ENCODE measurements around the gene LRRTM2.
"Not testable (repeated sequence)": the region's sequence is repeated elsewhere in the genome, so short reads cannot be mapped to it uniquely, and the experiment has no call there.

Gene LRRTM2

DNA sequence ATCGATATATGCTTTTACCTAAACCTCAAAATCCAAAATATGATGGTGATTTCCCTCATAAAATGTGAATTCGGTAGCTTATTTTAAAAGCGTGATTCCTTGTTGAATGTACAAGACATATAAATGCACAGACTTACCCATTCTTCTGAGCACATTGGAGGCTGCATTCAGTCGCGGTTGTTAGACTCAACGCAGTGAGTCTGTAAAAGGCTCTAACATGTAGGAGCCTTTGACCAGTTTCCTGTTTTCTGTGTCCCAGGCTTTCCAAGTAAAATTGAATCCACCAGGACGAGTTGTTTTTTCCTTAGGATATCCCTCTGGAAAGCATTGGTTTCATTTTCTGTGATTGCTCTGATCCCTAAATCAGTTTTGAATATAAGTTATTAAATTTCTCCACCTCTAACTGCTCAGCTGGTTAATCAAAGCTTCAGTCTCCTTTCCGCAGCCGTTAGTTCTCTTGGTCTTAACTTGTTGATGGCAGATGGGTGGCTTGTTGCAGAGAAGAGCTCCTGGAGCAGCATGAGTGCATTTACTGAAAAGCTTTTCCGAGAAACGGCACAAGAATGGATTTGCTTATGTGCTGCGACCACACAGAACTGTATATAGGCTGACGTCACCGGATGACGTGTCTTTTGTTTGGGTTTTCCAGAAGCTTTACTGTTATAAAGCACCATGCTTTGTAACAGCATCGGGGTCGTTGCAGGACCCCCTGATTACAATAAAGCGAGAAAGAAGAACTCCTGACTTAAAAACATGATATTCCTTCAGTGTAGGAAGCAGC lies at the start of gene LRRTM2:
LRRTM2 (minus strand) TSS at position 565 of the 781 bp plus-strand sequence; CDS start at position 141, 424 bp downstream.
- DNase-seq (ENCODE audit: low spot score): peak; percentile 47

DNA sequence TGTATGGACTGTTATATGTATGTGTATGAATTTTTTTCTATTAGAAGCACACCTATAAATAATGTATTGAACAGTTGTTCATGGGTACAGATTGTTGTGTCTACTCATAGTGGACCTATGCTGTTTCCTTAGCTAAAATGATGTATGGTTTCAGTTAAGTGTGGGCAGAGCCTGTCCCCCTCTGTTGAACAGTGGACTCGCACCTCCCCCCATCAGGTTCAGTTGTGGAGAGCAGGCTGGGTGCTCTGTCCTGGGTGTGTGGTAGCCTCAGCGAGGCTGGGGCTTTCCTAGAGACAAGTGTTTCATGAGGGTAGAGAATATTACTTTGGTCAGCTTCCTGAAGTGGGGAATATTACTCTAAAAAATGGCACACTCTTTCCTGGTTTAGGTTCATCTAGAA lies 47.4 kb upstream of the LRRTM2 start:
- no peak for DNase-seq (ENCODE audit: low spot score)

GRCh38 chr5:138921362-138921761 lies 46.2 kb upstream of the LRRTM2 start:
- DNase-seq (ENCODE audit: low spot score): not testable (repeated sequence)

- no peak for DNase-seq (ENCODE audit: low spot score)
These were observed 45.0 kb upstream of the LRRTM2 start for GRCh38 chr5:138920181-138920580.

- DNase-seq (ENCODE audit: low spot score): no peak
These were observed 43.6 kb upstream of the LRRTM2 start for GRCh38 chr5:138918686-138919085.

GRCh38 chr5:138914338-138914737 lies 39.2 kb upstream of the LRRTM2 start:
- no peak for DNase-seq (ENCODE audit: low spot score)

GRCh38 chr5:138913773-138914172 lies 38.6 kb upstream of the LRRTM2 start:
- no peak for DNase-seq (ENCODE audit: low spot score)

DNA sequence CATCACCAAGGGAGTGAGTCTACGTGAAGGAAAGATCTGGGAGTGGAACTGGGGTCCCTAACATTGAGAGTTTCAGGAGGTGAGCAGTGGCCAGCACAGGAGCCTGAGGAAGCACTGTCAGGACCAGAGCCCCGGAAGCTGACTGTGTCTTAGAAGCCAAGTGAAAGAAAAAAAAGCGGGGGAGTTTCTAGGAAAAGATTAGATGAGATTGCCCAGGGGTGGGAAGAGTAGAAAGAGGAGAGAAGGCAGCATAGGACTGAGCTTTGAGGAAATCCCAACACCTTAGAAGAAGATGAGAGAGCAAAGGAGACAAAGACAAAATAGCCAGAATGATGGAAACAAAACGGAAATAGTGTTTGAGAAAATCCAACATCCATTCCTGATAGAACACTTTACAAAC lies 37.0 kb upstream of the LRRTM2 start:
- DNase-seq (ENCODE audit: low spot score): no peak

- DNase-seq (ENCODE audit: low spot score): peak; percentile 50
These were observed 36.3 kb upstream of the LRRTM2 start for GRCh38 chr5:138911441-138911840.

- no peak for DNase-seq (ENCODE audit: low spot score)
These were observed 35.5 kb upstream of the LRRTM2 start for GRCh38 chr5:138910546-138911185.

- no peak for DNase-seq (ENCODE audit: low spot score)
These were observed 34.6 kb upstream of the LRRTM2 start for GRCh38 chr5:138909734-138910133.

DNA sequence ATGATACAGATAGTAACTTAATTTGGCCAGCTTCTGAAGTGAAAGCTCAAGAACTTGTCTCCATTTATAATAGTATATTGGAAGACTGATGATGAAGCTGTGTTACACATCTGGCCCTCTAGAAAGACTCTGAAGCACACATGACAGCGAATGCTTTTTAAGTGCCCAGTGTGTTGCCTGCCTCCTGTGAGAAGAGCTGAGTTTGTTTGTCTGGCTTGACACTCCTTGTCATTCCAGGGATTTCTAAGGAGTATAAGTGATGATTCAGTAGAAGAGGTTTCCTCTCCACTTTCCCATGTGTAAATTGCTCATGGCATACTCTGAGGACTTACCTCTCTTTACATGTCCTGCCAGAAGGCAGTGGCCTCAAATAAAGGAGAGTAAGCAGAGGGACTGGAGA lies 30.4 kb upstream of the LRRTM2 start:
- peak; percentile 53 for DNase-seq (ENCODE audit: low spot score)

DNA sequence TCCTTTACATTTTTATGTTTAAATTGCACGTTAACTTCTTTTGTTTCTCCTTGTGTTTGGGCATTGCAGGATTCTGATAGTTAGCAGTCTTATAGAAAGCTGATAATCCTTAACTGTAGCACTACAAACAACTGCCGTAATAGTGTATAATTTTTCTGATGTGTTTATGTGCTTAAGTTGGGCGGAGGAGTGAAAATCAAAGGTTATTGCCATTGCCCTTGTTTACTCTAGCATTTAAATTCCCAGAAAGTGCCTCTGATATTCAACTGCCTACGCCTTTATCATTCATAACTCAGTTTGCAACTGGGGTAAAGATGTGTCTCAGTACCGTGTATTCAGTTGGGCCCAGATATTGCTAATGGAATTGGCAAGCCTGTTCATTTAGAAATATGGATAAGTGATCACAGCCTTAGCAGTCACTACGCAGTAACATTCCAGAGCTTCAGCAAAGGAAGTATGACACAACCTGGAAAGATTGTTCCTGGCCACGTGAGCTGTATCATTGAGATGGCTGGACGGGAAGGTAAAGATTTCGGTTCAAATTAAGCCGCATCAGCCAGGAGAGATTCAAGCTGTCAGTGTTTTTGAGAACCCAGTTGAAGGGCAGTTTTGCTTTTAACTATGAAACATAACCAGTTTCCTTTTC lies 28.1 kb upstream of the LRRTM2 start:
- DNase-seq (ENCODE audit: low spot score): peak; percentile 24

DNA sequence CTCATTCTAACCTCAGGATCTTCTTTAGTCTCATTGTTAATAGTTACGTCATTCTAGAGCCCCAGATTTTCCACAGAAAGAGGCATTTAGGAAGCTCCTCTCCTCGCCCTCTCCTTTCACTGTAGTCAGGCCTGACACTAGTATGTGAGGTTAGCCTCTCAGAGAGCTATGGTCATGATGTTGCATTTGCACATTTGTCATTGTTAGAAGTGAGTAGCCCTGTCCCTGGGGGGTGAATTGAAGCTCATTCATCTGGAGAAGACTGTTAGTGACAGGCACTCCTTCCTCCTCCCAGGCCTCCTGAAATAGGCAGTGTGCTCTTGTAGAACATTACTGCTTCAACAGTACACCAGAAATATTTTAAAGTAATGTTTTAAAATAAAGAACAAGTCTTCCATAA lies 26.6 kb upstream of the LRRTM2 start:
- no peak for DNase-seq (ENCODE audit: low spot score)

DNA sequence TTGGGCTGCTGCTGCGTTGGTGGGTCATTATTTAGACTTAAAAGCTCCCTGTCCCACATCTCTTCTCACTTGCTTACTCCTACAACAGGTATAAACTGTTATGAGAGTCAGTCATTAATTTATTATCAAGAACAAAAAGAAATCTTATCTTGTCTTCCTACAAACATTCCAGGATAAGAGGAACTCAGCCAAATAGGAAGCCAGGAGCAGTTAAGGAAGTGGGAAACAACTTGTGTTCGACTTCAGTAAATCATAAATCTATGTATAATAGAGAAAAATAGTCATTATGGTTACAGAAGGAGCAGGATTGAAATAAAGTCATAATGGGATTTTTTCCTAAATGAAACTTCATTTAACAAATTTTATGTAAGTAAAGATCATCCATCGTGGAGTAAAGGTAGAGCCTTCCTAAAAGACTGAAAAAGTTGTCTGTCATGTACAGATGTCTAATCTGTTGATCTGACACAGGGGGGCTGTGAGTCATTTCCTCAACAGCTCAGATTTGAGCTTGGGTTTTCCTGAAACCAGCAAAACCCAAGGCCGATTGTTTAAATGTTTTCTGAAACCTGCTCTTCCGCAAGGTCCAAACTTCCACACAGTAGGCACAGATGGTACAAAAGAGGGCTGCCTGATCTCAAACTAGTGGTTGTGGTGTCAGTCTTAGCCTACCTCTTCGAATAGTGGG lies 25.3 kb upstream of the LRRTM2 start:
- DNase-seq (ENCODE audit: low spot score): peak; percentile 13

DNA sequence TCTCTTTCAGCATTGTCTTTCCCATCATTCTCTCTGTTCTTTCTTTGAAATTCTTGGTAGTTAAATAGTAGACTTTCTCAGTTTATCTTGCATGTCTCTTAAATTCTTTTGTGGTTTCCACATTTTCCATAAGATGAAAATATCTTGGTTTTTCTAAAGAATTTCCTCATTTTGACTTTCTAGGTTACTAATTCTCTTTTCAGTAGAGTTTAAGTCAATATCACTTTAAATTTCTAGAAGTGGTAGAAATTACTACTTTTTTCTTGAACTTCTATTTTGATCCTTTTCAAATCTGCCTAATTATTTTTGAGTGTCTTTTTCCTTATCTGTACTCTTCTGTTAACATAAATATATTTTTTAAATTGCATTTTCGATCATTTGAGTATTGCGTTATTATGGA lies 23.6 kb upstream of the LRRTM2 start:
- DNase-seq (ENCODE audit: low spot score): no peak

- no peak for DNase-seq (ENCODE audit: low spot score)
These were observed 23.2 kb upstream of the LRRTM2 start for GRCh38 chr5:138898299-138898698.

- no peak for DNase-seq (ENCODE audit: low spot score)
These were observed 20.8 kb upstream of the LRRTM2 start for GRCh38 chr5:138895918-138896317.

DNA sequence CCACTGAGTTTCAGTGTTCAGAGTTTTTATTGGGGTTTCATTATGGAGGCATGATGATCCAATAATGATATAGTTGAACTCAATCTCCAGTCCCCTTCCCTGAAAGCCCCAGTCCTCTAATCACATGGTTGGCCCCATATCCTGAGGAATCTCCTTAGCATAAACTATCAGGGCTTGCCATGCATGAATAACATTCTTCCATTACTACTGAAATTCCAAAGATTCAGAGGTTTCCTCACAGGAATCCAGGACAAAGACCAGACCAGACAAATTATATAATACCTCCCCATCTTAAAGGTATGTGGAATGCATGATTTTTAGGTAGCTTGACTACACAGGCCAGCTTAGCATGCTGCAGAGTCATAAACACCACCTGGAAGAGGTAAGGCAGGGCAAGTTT lies 15.5 kb upstream of the LRRTM2 start:
- DNase-seq (ENCODE audit: low spot score): no peak

- no peak for DNase-seq (ENCODE audit: low spot score)
These were observed 14.9 kb upstream of the LRRTM2 start for GRCh38 chr5:138889994-138890393.

DNA sequence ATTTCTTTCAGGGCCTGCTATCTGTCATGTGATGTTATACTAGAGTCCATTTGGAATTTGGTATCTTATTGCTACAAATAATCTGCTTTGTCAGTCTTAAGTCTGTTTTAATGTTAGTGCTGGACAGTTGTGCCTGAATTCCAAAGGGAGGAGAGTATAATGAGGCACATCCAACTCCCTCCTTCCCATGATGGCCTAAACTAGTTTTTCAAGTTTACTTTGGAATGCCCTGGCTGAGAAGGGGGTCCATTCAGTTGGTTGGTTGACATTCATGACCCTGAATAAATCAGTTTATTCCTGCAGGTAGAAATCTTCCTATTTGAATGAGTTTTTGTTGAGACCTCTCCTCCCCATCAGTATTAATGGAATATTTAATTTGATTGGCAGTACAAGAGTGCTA lies 9.4 kb upstream of the LRRTM2 start:
- no peak for DNase-seq (ENCODE audit: low spot score)

DNA sequence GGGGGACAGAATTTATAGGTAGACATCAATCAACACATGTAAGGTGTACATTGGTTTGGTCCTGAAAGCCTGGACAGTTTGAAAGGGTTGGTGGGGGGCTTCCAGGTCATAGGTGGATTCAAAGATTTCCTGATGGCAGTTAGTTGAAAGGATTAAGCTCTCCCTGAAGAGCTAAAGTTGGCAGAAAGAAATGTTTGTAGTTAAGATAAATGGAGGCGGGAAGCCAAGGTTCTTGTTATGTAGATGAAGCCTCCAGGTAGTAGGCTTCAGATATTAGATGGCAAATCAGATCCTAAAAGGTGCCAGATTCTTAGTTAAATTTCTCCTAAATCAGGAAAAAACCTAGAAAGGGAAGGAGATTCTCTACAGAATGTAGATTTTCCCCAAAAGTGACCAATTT lies 9.0 kb upstream of the LRRTM2 start:
- no peak for DNase-seq (ENCODE audit: low spot score)

- DNase-seq (ENCODE audit: low spot score): no peak
These were observed 8.1 kb upstream of the LRRTM2 start for GRCh38 chr5:138883211-138883610.
